Stimulated activated CD4-positive, alpha-beta T cell treated with anti-CD3 and anti-CD28 coated beads, Interleukin-4, amount 100 ng/mL, for 1 hour (primary cell): ENCODE results near the gene ZNF507.
"Not testable (repeated sequence)": the region's sequence is repeated elsewhere in the genome, so short reads cannot be mapped to it uniquely, and the experiment has no call there.

Source experiments
- DNase-seq: peaks from one replicate; pipeline ENCODE4 v3.0.0-alpha.2; 2020

ZNF507 gene

GRCh38 chr19:32372726-32373517, 27.5 kb downstream of the ZNF507 start:
- no peak for DNase-seq

- DNase-seq = no peak
Measured at GRCh38 chr19:32373585-32374295, 28.3 kb downstream of the ZNF507 start.

- DNase-seq = not testable (repeated sequence)
Measured at GRCh38 chr19:32374362-32374761, 29.0 kb downstream of the ZNF507 start.

DNA sequence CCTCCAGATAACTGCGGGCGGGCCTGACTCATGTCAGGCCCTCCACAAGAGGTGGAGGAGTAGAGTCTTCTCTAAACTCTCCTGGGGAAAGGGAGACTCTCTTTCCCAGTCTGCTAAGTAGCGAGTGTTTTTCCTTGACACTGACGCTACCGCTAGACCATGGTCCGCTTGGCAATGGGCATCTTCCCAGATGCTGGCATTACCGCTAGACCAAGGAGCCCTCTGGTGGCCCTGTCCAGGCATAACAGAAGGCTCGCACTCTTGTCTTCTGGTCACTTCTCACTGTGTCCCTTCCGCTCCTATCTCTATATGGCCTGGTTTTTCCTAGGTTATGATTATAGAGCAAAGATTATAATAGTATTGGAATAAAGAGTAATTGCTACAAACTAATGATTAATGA, 31.7 kb downstream of the ZNF507 start:
- not testable (repeated sequence) for DNase-seq

DNA sequence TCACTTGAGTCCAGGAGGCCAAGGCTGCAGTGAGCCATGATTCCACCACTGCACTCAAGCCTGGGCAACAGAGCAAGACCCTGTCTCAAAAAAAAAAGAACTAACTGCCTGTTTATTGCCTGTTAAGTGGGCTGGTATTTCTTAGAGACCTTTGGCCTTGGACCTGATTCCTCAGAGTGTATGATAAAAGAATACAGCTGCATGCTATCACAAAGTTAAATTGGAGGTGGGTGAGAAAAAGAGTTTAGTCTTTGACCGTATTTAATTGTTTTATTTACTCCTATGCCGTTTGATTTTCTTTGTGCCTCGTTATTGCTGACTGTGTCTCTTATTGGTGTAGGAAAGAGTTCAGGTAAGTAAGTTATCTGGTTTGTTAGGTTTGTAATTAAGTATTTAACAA, 34.9 kb downstream of the ZNF507 start:
- no peak for DNase-seq

GRCh38 chr19:32387701-32388392, 42.4 kb downstream of the ZNF507 start:
- no peak for DNase-seq

DNA sequence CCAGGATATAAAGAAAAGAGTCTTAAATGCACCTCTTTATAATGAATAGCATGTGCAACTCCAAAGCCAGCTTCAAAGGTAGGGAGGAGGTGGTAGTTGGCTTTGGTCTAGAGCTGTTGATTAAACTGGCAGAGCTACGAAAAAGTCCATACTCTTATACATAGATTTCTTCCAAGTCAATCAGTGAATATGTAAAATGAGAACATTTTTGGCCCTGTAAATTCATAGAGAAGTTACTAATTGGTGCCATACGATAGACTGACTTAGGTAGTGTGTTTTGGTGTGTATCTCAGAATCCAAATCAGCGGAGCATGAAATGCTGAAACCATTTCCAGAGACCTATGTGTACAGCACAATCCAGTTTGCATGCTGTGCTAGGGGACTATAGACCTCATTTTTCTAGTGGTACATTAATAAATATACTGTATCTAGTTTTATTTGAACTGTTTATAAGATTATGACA, 43.0 kb downstream of the ZNF507 start:
- no peak for DNase-seq

DNA sequence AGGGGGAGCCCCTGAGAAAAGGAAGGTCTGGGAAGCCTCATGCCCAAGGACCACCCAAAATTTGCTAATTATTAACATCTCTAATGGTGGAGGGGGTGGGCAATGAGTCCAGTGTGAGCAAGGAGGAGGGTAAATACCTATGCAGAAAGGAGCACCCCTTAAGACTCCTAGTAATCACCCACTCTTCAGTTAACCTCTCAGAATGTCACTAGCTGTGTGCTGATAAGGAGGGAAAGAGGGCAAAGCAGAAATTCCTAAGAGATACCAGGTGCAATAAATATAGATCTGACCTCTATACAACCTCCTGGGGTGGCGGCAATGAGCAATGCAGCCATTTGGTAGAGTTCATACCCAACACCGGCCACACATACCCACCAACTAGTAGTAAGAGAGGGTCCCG, 47.5 kb downstream of the ZNF507 start:
- DNase-seq = no peak

GRCh38 chr19:32396046-32396652, 50.7 kb downstream of the ZNF507 start:
- no peak for DNase-seq

DNA sequence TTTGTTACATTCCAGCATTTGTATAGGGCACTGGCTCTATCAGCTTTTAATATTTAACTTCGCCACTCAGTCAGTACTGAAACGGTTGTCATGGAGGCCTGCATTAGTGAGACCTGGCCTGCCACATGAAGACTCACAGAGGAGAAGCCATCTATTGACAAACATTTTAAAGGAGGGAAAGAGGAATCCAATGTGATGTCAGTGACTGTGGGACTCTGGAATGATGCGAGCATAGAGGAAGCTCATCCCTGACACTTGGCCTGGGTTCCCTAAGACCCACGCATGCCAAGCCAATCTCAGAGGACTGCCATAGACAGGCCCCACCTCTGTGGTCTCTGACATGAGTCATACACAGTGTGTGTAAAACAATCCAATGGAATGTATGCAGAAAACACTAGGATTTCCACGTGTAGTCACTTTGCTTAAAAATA, 52.3 kb downstream of the ZNF507 start:
- no peak for DNase-seq

- DNase-seq = no peak
Measured at GRCh38 chr19:32401992-32402391, 56.6 kb downstream of the ZNF507 start.

GRCh38 chr19:32403291-32403995, 58.0 kb downstream of the ZNF507 start:
- no peak for DNase-seq

GRCh38 chr19:32404213-32404932, 59.0 kb downstream of the ZNF507 start:
- DNase-seq = no peak

- DNase-seq = peak; percentile 35
Measured at GRCh38 chr19:32404933-32405430, 59.6 kb downstream of the ZNF507 start.

- peak; percentile 93 for DNase-seq
Measured at GRCh38 chr19:32405431-32406160, 60.2 kb downstream of the ZNF507 start, which contains the start of gene DPY19L3. Gene DPY19L3, plus strand, starts transcription at chr19:32405770. Its CDS starts 2,484 bp downstream, at chr19:32408254.

DNA sequence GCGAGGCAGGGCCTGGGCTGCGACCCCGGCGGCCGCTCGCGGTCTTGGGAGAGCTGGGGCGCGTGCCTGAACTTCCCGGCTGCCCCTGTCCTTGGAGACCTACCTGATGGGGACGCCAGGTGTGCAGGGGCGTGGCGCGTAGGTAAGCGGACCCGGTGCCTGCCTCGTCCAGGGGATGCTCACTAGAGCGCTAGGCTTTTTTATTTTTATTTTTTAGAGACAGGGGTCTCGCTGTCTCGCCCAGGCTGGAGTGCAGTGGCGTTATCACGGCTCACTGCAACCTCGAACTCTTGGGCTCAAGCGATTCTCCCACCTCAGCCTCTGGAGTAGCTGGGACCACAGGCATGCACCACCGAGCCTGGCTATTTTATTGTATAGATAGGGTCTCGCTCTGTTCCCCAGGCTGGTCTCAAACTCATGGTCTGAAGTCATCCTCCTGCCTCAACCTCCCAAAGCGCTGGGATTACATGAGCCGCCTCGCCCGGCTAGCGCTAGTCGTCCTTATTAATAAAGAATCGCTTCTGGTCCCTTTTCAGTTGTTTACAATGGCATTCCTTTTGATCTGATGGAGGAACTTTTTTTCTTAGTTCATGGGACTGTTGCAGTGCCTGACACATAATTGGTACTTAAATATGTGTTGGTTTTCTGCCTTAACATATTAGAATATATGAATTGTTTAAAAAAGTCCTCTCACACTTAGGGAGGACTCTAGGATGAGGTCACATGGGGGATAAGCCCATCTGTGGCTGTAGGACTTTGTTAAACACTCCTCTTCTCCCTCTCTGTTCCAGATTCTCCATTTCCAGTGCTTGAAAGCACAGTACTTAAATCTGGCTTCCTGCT, 61.0 kb downstream of the ZNF507 start:
- DNase-seq = no peak

DNA sequence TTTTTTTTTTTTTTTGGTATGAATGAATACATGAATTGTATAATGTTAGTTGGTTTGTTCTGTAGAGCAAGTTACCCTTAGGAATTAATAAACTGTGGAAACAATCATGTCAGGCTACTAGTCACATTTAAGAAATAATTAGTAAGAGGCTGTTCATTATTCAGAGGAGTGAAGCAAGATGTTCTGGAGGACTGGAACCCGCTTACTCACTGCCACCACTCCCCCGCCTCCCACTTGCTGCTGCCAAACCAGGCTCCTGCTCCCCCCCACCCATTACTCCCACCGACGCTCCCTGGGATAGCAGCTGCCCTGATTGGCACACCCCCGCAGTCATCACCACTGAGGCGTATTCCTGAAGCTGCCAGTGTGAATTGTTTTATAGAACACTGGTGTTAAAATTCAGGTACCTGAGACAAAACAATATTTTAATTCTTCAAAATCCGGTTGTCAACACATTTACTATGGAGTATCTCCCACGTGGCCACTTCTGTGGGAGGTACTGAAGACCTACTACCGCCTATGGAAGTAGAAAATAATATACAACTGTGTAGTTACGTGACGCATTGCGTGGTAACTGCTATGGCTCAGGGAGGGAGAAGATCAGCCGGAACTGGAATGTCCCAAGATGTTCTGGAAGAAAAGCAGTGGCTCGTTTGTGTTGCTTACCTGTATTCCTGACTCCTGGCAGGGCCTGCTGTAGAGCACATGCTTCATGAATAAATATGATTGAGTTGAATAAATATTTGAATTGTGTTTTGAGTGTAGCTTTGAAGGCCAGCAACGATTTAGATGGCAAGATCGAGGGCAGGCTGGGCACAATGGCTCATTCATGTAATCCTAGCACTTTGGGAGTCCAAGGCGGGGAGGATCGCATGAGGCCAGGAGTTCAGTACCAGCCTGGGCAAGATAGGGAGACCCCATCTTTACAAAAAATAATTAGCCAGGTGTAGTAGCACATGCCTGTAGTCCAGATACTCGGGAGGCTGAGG, 61.9 kb downstream of the ZNF507 start:
- DNase-seq = no peak

- DNase-seq = no peak
Measured at GRCh38 chr19:32415246-32415645, 69.8 kb downstream of the ZNF507 start.
